Activated CD8-positive, alpha-beta memory T cell treated with anti-CD3 and anti-CD28 coated beads for 4 hours (primary cell): Measurements from ENCODE around the gene CHST15.
"Not testable (repeated sequence)": the region's sequence is repeated elsewhere in the genome, so short reads cannot be mapped to it uniquely, and the experiment has no call there.

Experiments
- DNase-seq, 2 donors: peaks; one replicate each; pipeline ENCODE4 v3.0.0-alpha.2; 2020; ENCODE audit warnings: low read depth in 2 of 2

The CHST15 gene

GRCh38 chr10:124044143-124044862, 49.1 kb downstream of the CHST15 start:
- no peak for DNase-seq

GRCh38 chr10:124043310-124044142, 49.9 kb downstream of the CHST15 start:
- no peak for DNase-seq

GRCh38 chr10:124042656-124043309, 50.6 kb downstream of the CHST15 start:
- DNase-seq = no peak

GRCh38 chr10:124041675-124042445, 51.5 kb downstream of the CHST15 start:
- DNase-seq = no peak

GRCh38 chr10:124040451-124041188, 52.8 kb downstream of the CHST15 start:
- no peak for DNase-seq

GRCh38 chr10:124039483-124040013, 53.9 kb downstream of the CHST15 start:
- DNase-seq = no peak

GRCh38 chr10:124037784-124038183, 55.6 kb downstream of the CHST15 start:
- no peak for DNase-seq

GRCh38 chr10:124037286-124037685, 56.1 kb downstream of the CHST15 start:
- no peak for DNase-seq

- DNase-seq = no peak
These were observed 56.7 kb downstream of the CHST15 start for GRCh38 chr10:124036746-124037145.

GRCh38 chr10:124035928-124036558, 57.4 kb downstream of the CHST15 start:
- DNase-seq = no peak

GRCh38 chr10:124035306-124035927, 58.0 kb downstream of the CHST15 start:
- DNase-seq = no peak

- not testable (repeated sequence) for DNase-seq
These were observed 58.7 kb downstream of the CHST15 start for GRCh38 chr10:124034576-124035305.

GRCh38 chr10:124033887-124034218, 59.5 kb downstream of the CHST15 start:
- DNase-seq = no peak

GRCh38 chr10:124032971-124033886, 60.2 kb downstream of the CHST15 start:
- no peak for DNase-seq

- DNase-seq = no peak
These were observed 61.1 kb downstream of the CHST15 start for GRCh38 chr10:124032087-124032935.

GRCh38 chr10:124030492-124031110, 62.8 kb downstream of the CHST15 start:
- DNase-seq = no peak

GRCh38 chr10:124030061-124030460, 63.3 kb downstream of the CHST15 start:
- DNase-seq = no peak
